Heart right ventricle (tissue), 16 donors: ENCODE results near the gene FCF1. TPM values are rescaled to one million over a fixed set of nuclear protein-coding genes. Genes with fewer than 3 reads are reported as not detected.

ENCODE experiments used
- ATAC-seq, 8 donors: fragments of 200-7000 bp; cut with Tn5 transposase; one replicate each; pipeline ENCODE4 v1.9.1; 2020; ENCODE audit warnings: mild to moderate bottlenecking in 8 of 8, moderate library complexity in 8 of 8, moderate number of reproducible peaks in 1 of 8
- DNase-seq, 2 donors: peaks; one replicate each; pipeline ENCODE4 v3.0.0-alpha.2; 2020
- H3K27ac ChIP-seq, 10 donors: fragments of 200-600 bp; sonication (generic) in 2 of 10; one replicate each; pipeline versions ENCODE4 v1.5.0 to v1.8.0; 2020 to 2022; ENCODE audit warnings: mild to moderate bottlenecking in 3 of 10
- H3K27me3 ChIP-seq, 7 donors: fragments of 200-600 bp; one replicate each; pipeline ENCODE4 v1.8.0; 2021 to 2022; ENCODE audit warnings: mild to moderate bottlenecking in 2 of 7
- H3K36me3 ChIP-seq, 9 donors: fragments of 200-600 bp; sonication (generic) in 1 of 9; one replicate each; pipeline versions ENCODE4 v1.5.0 to v1.8.0; 2020 to 2022; ENCODE audit warnings: mild to moderate bottlenecking in 2 of 9
- H3K4me1 ChIP-seq, 9 donors: fragments of 200-600 bp; sonication (generic) in 1 of 9; one replicate each; pipeline versions ENCODE4 v1.5.0 to v1.8.0; 2020 to 2022; ENCODE audit warnings: mild to moderate bottlenecking in 4 of 9
- H3K4me3 ChIP-seq, 10 donors: fragments of 200-600 bp; sonication (generic) in 2 of 10; one replicate each; pipeline versions ENCODE4 v1.5.0 to v1.8.0; 2020 to 2022; ENCODE audit warnings: mild to moderate bottlenecking in 7 of 10, moderate library complexity in 2 of 10
- H3K9me3 ChIP-seq, 11 donors: fragments of 200-600 bp in 10 of 11; sonication (generic) in 2 of 11; one replicate each; pipeline versions ENCODE4 v1.5.0 to v1.8.0; 2013 to 2022; ENCODE audit warnings: mild to moderate bottlenecking in 2 of 11, control low read depth in 1 of 11, moderate library complexity in 1 of 11
- WGBS, 2 donors: extraction: QIAGEN DNeasy Blood & Tissue Kit; methylation state at CpG; one replicate each; pipeline ENCODE4 v1.1.7; 2013; ENCODE audit warnings: inconsistent platforms in 1 of 2; 5-methylcytosine and 5-hydroxymethylcytosine counted together
- intact Hi-C, 10 donors: fragments of 100-400 bp; cut with DNase I; formaldehyde crosslinking; loops; one replicate each; pipeline versions ENCODE4 v1.11.1 to v1.14.2; 2022
- polyA plus RNA-seq, 2 donors: library from polyadenylated mRNA; stranded (reverse); fragments of 200-250 nt; gene quantifications; one replicate each; pipeline ENCODE4 v1.2.3, GENCODE V29; 2013
- total RNA-seq, 10 donors: library from RNA; stranded (reverse); fragmentation: NEBNext Ultra II Directional in 3 of 10; extraction: Animal tissue kit (Norgen Biotek cat#: 25700) in 3 of 10; gene quantifications; one replicate each; pipeline versions ENCODE4 v1.2.1 to v1.2.4, GENCODE V29; 2021 to 2023
- TF ChIP-seq, protein P1 (sequence below), 9 donors: fragments of 200-600 bp; sonication (generic) in 2 of 9; IDR thresholded peaks; one replicate each; pipeline versions ENCODE4 v1.5.0 to v1.8.0; 2021 to 2022; ENCODE audit warnings: antibody characterized with exemption in 9 of 9, mild to moderate bottlenecking in 5 of 9, moderate library complexity in 1 of 9
- donor health status: Arrhythmogenic right ventricular cardiomyopathy.
- donor health status: ischemic (EF 13 %, LVEDD 7.1; RV severe dilation, severe dysfunction).
- donor health status: healthy with polysubstance abuse.
- donor health status: DM: no; HTN: yes; CAD: no.
- donor health status: DM: no; HTN: no; CAD: no.
- donor health status: ischemic (EF 25% LVEDD 6.9; RV normal size, moderate dysfunction).
- donor health status: ischemic (EF 25% LVEDD 5.7; RV mildly dilated, moderate dysfunction).
- donor health status: healthy.
- donor health status: DM: yes; HTN: yes; CAD: no.
- donor health status: Ischemic cardiomyopathy.
- donor health status: ischemic (EF 35%, LVEDD 5.7; RV mildly dilated, moderate dysfunction).
- donor health status: nonischemic (EF 11% LVEDD 7.7; RV severe dilation, severe dysfunction).
- donor health status: DM: yes; HTN: yes; CAD: no.
- donor health status: PGD.
- donor health status: ischemic (EF 29% LVEDD 5.4; RV normal size, mild dysfunction).
- donor health status: nonischemic (EF 23%, LVEDD 6.1; RV moderate dilation, normal function).

The FCF1 gene
- total and polyA plus RNA-seq, 12 donors = 3.4 to 45.5 (median 34.3) TPM

DNA sequence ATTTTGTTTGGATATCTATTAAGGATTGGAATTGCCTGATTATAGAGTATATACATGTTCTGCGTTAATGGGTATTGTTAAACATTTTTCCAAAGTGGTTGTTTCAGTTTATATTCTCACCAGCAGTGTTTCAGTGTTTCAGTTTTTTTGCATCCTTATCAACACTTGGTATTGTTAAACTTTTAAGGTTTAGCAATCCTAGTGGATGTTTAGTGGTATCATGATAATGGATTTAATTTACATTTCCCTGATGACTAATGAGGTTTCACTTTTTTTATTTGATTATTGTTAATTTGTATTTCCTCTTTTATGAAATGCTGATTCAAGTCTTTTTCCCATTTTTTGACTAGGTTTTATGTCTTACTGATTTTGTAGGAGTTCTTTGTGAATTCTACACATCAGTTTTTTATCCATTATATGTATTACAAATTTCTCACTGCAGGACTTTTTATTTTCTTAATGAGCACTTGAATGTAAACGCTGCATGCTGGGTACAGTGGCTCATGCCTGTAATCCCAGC is 73.9 kb downstream of the FCF1 start:
- DNase-seq = no peak
- ATAC-seq = no peak
- intact Hi-C loops = no loop called here
- Histone ChIP-seq H3K36me3 (peaks cover 0 to 74% (median 10%) of the 10 kb centered on the region in 9 donors), H3K4me1 (peaks cover 0 to 33% (median 11%) of the 10 kb centered on the region in 9 donors), H3K27ac (no peak overlapping the region), H3K4me3 (no peak overlapping the region), H3K27me3 (no peaks in the 10 kb centered on the region), H3K9me3 (peaks cover 0 to 8% (median 0%) of the 10 kb centered on the region in 11 donors)
- TF ChIP-seq, protein P1, sequence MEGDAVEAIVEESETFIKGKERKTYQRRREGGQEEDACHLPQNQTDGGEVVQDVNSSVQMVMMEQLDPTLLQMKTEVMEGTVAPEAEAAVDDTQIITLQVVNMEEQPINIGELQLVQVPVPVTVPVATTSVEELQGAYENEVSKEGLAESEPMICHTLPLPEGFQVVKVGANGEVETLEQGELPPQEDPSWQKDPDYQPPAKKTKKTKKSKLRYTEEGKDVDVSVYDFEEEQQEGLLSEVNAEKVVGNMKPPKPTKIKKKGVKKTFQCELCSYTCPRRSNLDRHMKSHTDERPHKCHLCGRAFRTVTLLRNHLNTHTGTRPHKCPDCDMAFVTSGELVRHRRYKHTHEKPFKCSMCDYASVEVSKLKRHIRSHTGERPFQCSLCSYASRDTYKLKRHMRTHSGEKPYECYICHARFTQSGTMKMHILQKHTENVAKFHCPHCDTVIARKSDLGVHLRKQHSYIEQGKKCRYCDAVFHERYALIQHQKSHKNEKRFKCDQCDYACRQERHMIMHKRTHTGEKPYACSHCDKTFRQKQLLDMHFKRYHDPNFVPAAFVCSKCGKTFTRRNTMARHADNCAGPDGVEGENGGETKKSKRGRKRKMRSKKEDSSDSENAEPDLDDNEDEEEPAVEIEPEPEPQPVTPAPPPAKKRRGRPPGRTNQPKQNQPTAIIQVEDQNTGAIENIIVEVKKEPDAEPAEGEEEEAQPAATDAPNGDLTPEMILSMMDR (IDR thresholded peaks at IDR 0.05) = no peak
- 93 to 95% methylated on average over 2 of the region's 2 CpGs for WGBS, 2 donors

Other genes with a start within 250 kb of the FCF1 start
- gene NPC2, start 219.8 kb upstream of the FCF1 start, total RNA-seq = 100 to 1,000 TPM in 5 of 10 donors, 10 to 100 TPM in 5; 70.0 to 258 (median 96.0) TPM
- 100 to 1,000 TPM; 130 to 148 TPM for gene NPC2, start 219.8 kb upstream of the FCF1 start, polyA plus RNA-seq
- gene ISCA2, start 219.4 kb upstream of the FCF1 start, total RNA-seq = 10 to 100 TPM; 32.0 to 44.3 (median 40.3) TPM
- 10 to 100 TPM; 20.6 to 32.1 TPM for gene ISCA2, start 219.4 kb upstream of the FCF1 start, polyA plus RNA-seq
- gene LTBP2, start 100.9 kb upstream of the FCF1 start, total RNA-seq = 10 to 100 TPM in 9 of 10 donors, 1 to 10 TPM in 1; 7.1 to 50.3 (median 18.5) TPM
- gene LTBP2, start 100.9 kb upstream of the FCF1 start, polyA plus RNA-seq = 1 to 10 TPM; 3.5 TPM
- 10 to 100 TPM; 18.1 to 27.2 (median 20.9) TPM for gene AREL1, start 64 bp upstream of the FCF1 start, total RNA-seq
- 1 to 10 TPM; 8.8 to 8.9 TPM for gene AREL1, start 64 bp upstream of the FCF1 start, polyA plus RNA-seq
- 10 to 100 TPM; 25.2 to 45.9 (median 37.9) TPM for gene YLPM1, start 50.2 kb downstream of the FCF1 start, total RNA-seq
- gene YLPM1, start 50.2 kb downstream of the FCF1 start, polyA plus RNA-seq = 10 to 100 TPM in 1 of 2 donors, 1 to 10 TPM in 1; 8.4 to 20.8 TPM
- gene PROX2, start 163.0 kb downstream of the FCF1 start, total RNA-seq = not detected
- gene PROX2, start 163.0 kb downstream of the FCF1 start, polyA plus RNA-seq = not detected
- gene DLST, start 168.8 kb downstream of the FCF1 start, total RNA-seq = 100 to 1,000 TPM; 179 to 273 (median 227) TPM
- gene DLST, start 168.8 kb downstream of the FCF1 start, polyA plus RNA-seq = 10 to 100 TPM; 52.5 to 96.0 TPM
- gene RPS6KL1, start 210.1 kb downstream of the FCF1 start, total RNA-seq = 10 to 100 TPM; 14.5 to 27.0 (median 21.9) TPM
- gene RPS6KL1, start 210.1 kb downstream of the FCF1 start, polyA plus RNA-seq = 10 to 100 TPM; 10.3 to 27.1 TPM
- gene PGF, start 242.5 kb downstream of the FCF1 start, total RNA-seq = 10 to 100 TPM in 1 of 10 donors, 1 to 10 TPM in 9; 2.1 to 22.5 (median 6.1) TPM
- 10 to 100 TPM in 1 of 2 donors, 1 to 10 TPM in 1; 6.8 to 12.2 TPM for gene PGF, start 242.5 kb downstream of the FCF1 start, polyA plus RNA-seq